SK-N-SH (cell line): Measurements from ENCODE around the gene RBX1. TPM values are rescaled to one million over a fixed set of nuclear protein-coding genes. Genes with fewer than 3 reads are reported as not detected.
"Not testable (repeated sequence)": the region's sequence is repeated elsewhere in the genome, so short reads cannot be mapped to it uniquely, and the experiment has no call there.

Experiments used
- CTCF ChIA-PET: fragments of 300-600, 350-600 bp; formaldehyde crosslinking; extraction: SDS; loops from one replicate; lab custom pipeline; 2021; lab: Yijun Ruan, JAX
- POLR2A ChIA-PET: fragments of 350-600 bp; sonication (Branson Sonifier 250); formaldehyde crosslinking; extraction: SDS; loops from one replicate; lab custom pipeline; 2020; ENCODE audit warnings: antibody characterized with exemption, inconsistent platforms; lab: Yijun Ruan, JAX
- DNase-seq: peaks from one replicate; pipeline ENCODE4 v3.0.0; 2012
- H2AFZ ChIP-seq: fragments of 200-600 bp; sonication (generic); 2 replicates; pipeline ENCODE4 v1.8.1; 2016; ENCODE audit warnings: antibody characterized with exemption, mild to moderate bottlenecking, low read depth
- H3F3A ChIP-seq: fragments of 200-600 bp; sonication (generic); replicated peaks from 2 replicates; pipeline ENCODE3; 2016; ENCODE audit warnings: antibody characterized with exemption, mild to moderate bottlenecking; ENCODE audit not compliant: insufficient read depth
- H3K27ac ChIP-seq, 2 experiments: fragments of 200-500 bp in 1 of 2; fragments of 200-600 bp in 1 of 2; sonication (Bioruptor generic) in 1 of 2; sonication (generic), shearing (Covaris generic) in 1 of 2; 2 replicates each; pipeline versions ENCODE4 v1.5.1 to v1.6.1; 2014 to 2016; ENCODE audit warnings: low read depth in 2 of 2, inconsistent platforms in 1 of 2, low read length in 1 of 2, mild to moderate bottlenecking in 1 of 2, mixed read lengths in 1 of 2
- H3K27me3 ChIP-seq: fragments of 200-600 bp; sonication (generic), shearing (Covaris generic); 2 replicates; pipeline ENCODE4 v1.6.1; 2016; ENCODE audit warnings: mixed run types; ENCODE audit not compliant: insufficient read depth
- H3K36me3 ChIP-seq, 2 experiments: fragments of 200-500 bp in 1 of 2; fragments of 200-600 bp in 1 of 2; sonication (Bioruptor generic) in 1 of 2; sonication (generic) in 1 of 2; replicated peaks in 1 of 2; 2 replicates each; pipeline versions ENCODE3 to v1.5.1; 2014 to 2016; ENCODE audit warnings: low read length in 1 of 2, mild to moderate bottlenecking in 1 of 2; ENCODE audit not compliant: insufficient read depth in 2 of 2, control insufficient read depth in 1 of 2
- H3K4me1 ChIP-seq, 2 experiments: fragments of 200-500 bp in 1 of 2; fragments of 200-600 bp in 1 of 2; sonication (Bioruptor generic) in 1 of 2; sonication (generic), shearing (Covaris generic) in 1 of 2; 2 replicates each; pipeline versions ENCODE4 v1.5.1 to v1.6.1; 2014 to 2016; ENCODE audit warnings: low read depth in 1 of 2, low read length in 1 of 2, mixed run types in 1 of 2; ENCODE audit not compliant: insufficient read depth in 2 of 2, control insufficient read depth in 1 of 2
- H3K4me2 ChIP-seq: fragments of 200-600 bp; sonication (generic), shearing (Covaris generic); 2 replicates; pipeline ENCODE4 v1.6.1; 2017; ENCODE audit warnings: mixed run types
- H3K4me3 ChIP-seq, 2 experiments: fragments of 200-500 bp in 1 of 2; fragments of 200-600 bp in 1 of 2; sonication (Bioruptor generic) in 1 of 2; sonication (generic), shearing (Covaris generic) in 1 of 2; 2 replicates each; pipeline versions ENCODE4 v1.5.1 to v1.8.1; 2014 to 2016; ENCODE audit warnings: low read depth in 2 of 2, inconsistent platforms in 1 of 2, low read length in 1 of 2, mild to moderate bottlenecking in 1 of 2, mixed read lengths in 1 of 2, moderate library complexity in 1 of 2
- H3K79me2 ChIP-seq: fragments of 200-600 bp; sonication (generic); 2 replicates; pipeline ENCODE4 v1.8.1; 2017; ENCODE audit warnings: mild to moderate bottlenecking; ENCODE audit not compliant: insufficient read depth
- H3K9ac ChIP-seq: fragments of 200-600 bp; sonication (generic); 2 replicates; pipeline ENCODE4 v1.6.1; 2017; ENCODE audit warnings: mixed run types
- H3K9me2 ChIP-seq: fragments of 200-600 bp; sonication (generic); 2 replicates; pipeline ENCODE4 v1.6.1; 2017; ENCODE audit warnings: mixed run types
- H3K9me3 ChIP-seq: fragments of 200-600 bp; sonication (generic); 2 replicates; pipeline ENCODE4 v1.6.1; 2017; ENCODE audit warnings: mixed run types, mild to moderate bottlenecking, moderate library complexity
- H4K20me1 ChIP-seq: fragments of 200-600 bp; sonication (generic); 2 replicates; pipeline ENCODE4 v1.6.1; 2017; ENCODE audit warnings: mild to moderate bottlenecking, mixed run types; ENCODE audit not compliant: insufficient read depth
- CHD2 ChIP-seq: fragments of 150-350 bp; IDR thresholded peaks from 2 replicates; pipeline ENCODE4 v1.6.1; 2018; ENCODE audit warnings: low read length; ENCODE audit not compliant: partially characterized antibody
- EP300 ChIP-seq, 2 experiments: IDR thresholded peaks; 2 replicates each; pipeline versions ENCODE4 v1.4.0 to v1.6.1; 2012; ENCODE audit warnings: borderline replicate concordance in 1 of 2, low read depth in 1 of 2, low read length in 1 of 2
- FOXJ3 ChIP-seq: sonication (generic); formaldehyde crosslinking; IDR thresholded peaks from 2 replicates; pipeline ENCODE4 v1.5.1; 2020; ENCODE audit warnings: mild to moderate bottlenecking, missing genetic modification reagents
- IRF3 ChIP-seq: fragments of 150-350 bp; IDR thresholded peaks from 2 replicates; pipeline ENCODE4 v1.6.1; 2016; ENCODE audit warnings: mild to moderate bottlenecking, low read depth, low read length
- JUND ChIP-seq: IDR thresholded peaks from 2 replicates; pipeline ENCODE4 v1.4.0; 2012
- MEF2A ChIP-seq: IDR thresholded peaks from 2 replicates; pipeline ENCODE4 v1.4.0; 2012; ENCODE audit warnings: low read depth, borderline replicate concordance
- MXI1 ChIP-seq: IDR thresholded peaks from 2 replicates; pipeline ENCODE4 v1.6.1; 2012; ENCODE audit warnings: mild to moderate bottlenecking, low read depth, low read length, improper control_type of control experiment
- NRF1 ChIP-seq: IDR thresholded peaks from 2 replicates; pipeline ENCODE4 v1.6.1; 2012; ENCODE audit warnings: low read depth, mild to moderate bottlenecking, low read length
- POLR2AphosphoS5 ChIP-seq: IDR thresholded peaks from 2 replicates; pipeline ENCODE4 v1.6.1; 2012; ENCODE audit warnings: low read depth, low read length
- REST ChIP-seq: IDR thresholded peaks from 2 replicates; pipeline ENCODE4 v1.6.1; 2012; ENCODE audit warnings: mild to moderate bottlenecking, low read depth, low read length, moderate library complexity
- TCF12 ChIP-seq: IDR thresholded peaks from 2 replicates; pipeline ENCODE4 v1.4.0; 2012
- USF1 ChIP-seq: IDR thresholded peaks from 2 replicates; pipeline ENCODE4 v1.4.0; 2012; ENCODE audit warnings: low read depth, borderline replicate concordance
- ZBTB33 ChIP-seq: IDR thresholded peaks from 2 replicates; pipeline ENCODE4 v1.4.0; 2012; ENCODE audit warnings: low read depth, borderline replicate concordance
- WGBS: methylation state at CpG from one replicate; pipeline ENCODE4 v1.1.6; 2017; ENCODE audit warnings: low lambda C conversion rate; 5-methylcytosine and 5-hydroxymethylcytosine counted together
- polyA plus RNA-seq, 3 experiments: library from polyadenylated mRNA; depleted of rRNA; stranded (reverse); fragments of >200 nt; gene quantifications; 2 replicates each; pipeline ENCODE4 v1.2.3, GENCODE V29; 2012

Gene RBX1
- polyA plus RNA-seq, 1 of the 3 experiments (the other 2 are of a cell fraction): 51.2 TPM

GRCh38 chr22:40911772-40912171 is 39.4 kb upstream of the RBX1 start:
- no peaks in the 10 kb centered on the region for H3K9me2 ChIP-seq
- H3K4me1 ChIP-seq: no peaks in the 10 kb centered on the region
- no peak overlapping the region for H2AFZ ChIP-seq
- ChIA-PET CTCF (no interaction called here), POLR2A (no interaction called here)
- no peaks in the 10 kb centered on the region for H3K27me3 ChIP-seq
- H3K4me2 ChIP-seq: no peak overlapping the region
- H3K4me3 ChIP-seq: no peak overlapping the region
- no peaks in the 10 kb centered on the region for H3K9me3 ChIP-seq
- H3K27ac ChIP-seq: no peak overlapping the region
- no peaks in the 10 kb centered on the region for H3K79me2 ChIP-seq
- 88% methylated on average over 3 of the region's 3 CpGs for WGBS
- no peak overlapping the region for H3K9ac ChIP-seq
- H3F3A ChIP-seq: no peaks in the 10 kb centered on the region
- peaks cover 3 to 11% of the 10 kb centered on the region in 2 experiments for H3K36me3 ChIP-seq
- TF ChIP-seq REST (no peak), MEF2A (no peak), USF1 (no peak), POLR2AphosphoS5 (no peak), MXI1 (no peak), FOXJ3 (CRISPR knock-in tag) (no peak), NRF1 (no peak), ZBTB33 (no peak), JUND (no peak), EP300 (IDR thresholded peaks at IDR 0.05; ENCODE audit: borderline replicate concordance in 1 of 2, low read depth in 1 of 2, low read length in 1 of 2) (no peak), CHD2 (no peak), IRF3 (no peak), TCF12 (no peak)
- no peak for DNase-seq
- H4K20me1 ChIP-seq: no peaks in the 10 kb centered on the region

- H3K9me2 ChIP-seq, DNase-seq, POLR2A ChIA-PET, H3K9ac ChIP-seq, H3K27ac ChIP-seq, H3K4me3 ChIP-seq, H3K9me3 ChIP-seq, H4K20me1 ChIP-seq, H3K4me1 ChIP-seq, H3F3A ChIP-seq, H2AFZ ChIP-seq, H3K27me3 ChIP-seq, H3K4me2 ChIP-seq, H3K79me2 ChIP-seq: not testable (repeated sequence)
- CTCF ChIA-PET: interaction anchor here (0.7 to 1.7 kb wide), 2 partner anchors 8 to 10 kb away, joined by 3 to 7 read pairs; no protein-coding TSS in a partner anchor
- whole genome bisulfite sequencing: 99% methylated on average over 6 of the region's 6 CpGs
- H3K36me3 ChIP-seq: peaks cover 3 to 11% of the 10 kb centered on the region in 2 experiments
Observed at GRCh38 chr22:40912987-40913386, 38.2 kb upstream of the RBX1 start.
